CD4-positive, alpha-beta T cell treated with Interleukin-1 beta for 1 hour (primary cell): ENCODE data around the gene PICALM.
"Not testable (repeated sequence)": the region's sequence is repeated elsewhere in the genome, so short reads cannot be mapped to it uniquely, and the experiment has no call there.

ENCODE experiments used
- DNase-seq, 2 donors: peaks; one replicate each; pipeline ENCODE4 v3.0.0-alpha.2; 2020 to 2022

Gene PICALM

GRCh38 chr11:86068951-86069407 is at the start of gene PICALM:
Gene PICALM (minus strand): TSS chr11:86069084. CDS start chr11:86068780, 304 bp downstream.
- peak; percentile 97 to 98 for DNase-seq

- DNase-seq: no peak
Observed at GRCh38 chr11:86118253-86118652, 49.4 kb upstream of the PICALM start.

- no peak for DNase-seq
Observed at GRCh38 chr11:86117712-86118063, 48.8 kb upstream of the PICALM start.

- DNase-seq: no peak
Observed at GRCh38 chr11:86117001-86117711, 48.3 kb upstream of the PICALM start.

GRCh38 chr11:86116386-86116726 is 47.5 kb upstream of the PICALM start:
- DNase-seq: peak in 1 of 2 donors; percentile 35

- no peak for DNase-seq
Observed at GRCh38 chr11:86115542-86116385, 46.9 kb upstream of the PICALM start.

- no peak for DNase-seq
Observed at GRCh38 chr11:86108890-86109638, 40.2 kb upstream of the PICALM start.

- DNase-seq: no peak
Observed at GRCh38 chr11:86108191-86108590, 39.3 kb upstream of the PICALM start.

GRCh38 chr11:86106916-86107315 is 38.0 kb upstream of the PICALM start:
- DNase-seq: no peak

- not testable (repeated sequence) for DNase-seq
Observed at GRCh38 chr11:86106031-86106430, 37.1 kb upstream of the PICALM start.

- DNase-seq: not testable (repeated sequence)
Observed at GRCh38 chr11:86105601-86106000, 36.7 kb upstream of the PICALM start.

GRCh38 chr11:86103808-86104207 is 34.9 kb upstream of the PICALM start:
- no peak for DNase-seq

GRCh38 chr11:86101941-86102407 is 33.1 kb upstream of the PICALM start:
- DNase-seq: no peak

- DNase-seq: no peak
Observed at GRCh38 chr11:86101493-86101892, 32.6 kb upstream of the PICALM start.

- DNase-seq: no peak
Observed at GRCh38 chr11:86099874-86100273, 31.0 kb upstream of the PICALM start.

GRCh38 chr11:86097980-86098379 is 29.1 kb upstream of the PICALM start:
- DNase-seq: no peak

- no peak for DNase-seq
Observed at GRCh38 chr11:86091566-86091965, 22.7 kb upstream of the PICALM start.

- DNase-seq: no peak
Observed at GRCh38 chr11:86091086-86091485, 22.2 kb upstream of the PICALM start.

- DNase-seq: no peak
Observed at GRCh38 chr11:86089659-86090058, 20.8 kb upstream of the PICALM start.

GRCh38 chr11:86087688-86088087 is 18.8 kb upstream of the PICALM start:
- not testable (repeated sequence) for DNase-seq

GRCh38 chr11:86087256-86087655 is 18.4 kb upstream of the PICALM start:
- no peak for DNase-seq

- DNase-seq: no peak
Observed at GRCh38 chr11:86081455-86081854, 12.6 kb upstream of the PICALM start.

GRCh38 chr11:86079421-86079820 is 10.5 kb upstream of the PICALM start:
- DNase-seq: no peak
